Measurements from ENCODE around the gene SPACA4.
A peak's percentile ranks its signal among the peaks of the same experiment; 100 is the strongest.

SPACA4 gene

DNA sequence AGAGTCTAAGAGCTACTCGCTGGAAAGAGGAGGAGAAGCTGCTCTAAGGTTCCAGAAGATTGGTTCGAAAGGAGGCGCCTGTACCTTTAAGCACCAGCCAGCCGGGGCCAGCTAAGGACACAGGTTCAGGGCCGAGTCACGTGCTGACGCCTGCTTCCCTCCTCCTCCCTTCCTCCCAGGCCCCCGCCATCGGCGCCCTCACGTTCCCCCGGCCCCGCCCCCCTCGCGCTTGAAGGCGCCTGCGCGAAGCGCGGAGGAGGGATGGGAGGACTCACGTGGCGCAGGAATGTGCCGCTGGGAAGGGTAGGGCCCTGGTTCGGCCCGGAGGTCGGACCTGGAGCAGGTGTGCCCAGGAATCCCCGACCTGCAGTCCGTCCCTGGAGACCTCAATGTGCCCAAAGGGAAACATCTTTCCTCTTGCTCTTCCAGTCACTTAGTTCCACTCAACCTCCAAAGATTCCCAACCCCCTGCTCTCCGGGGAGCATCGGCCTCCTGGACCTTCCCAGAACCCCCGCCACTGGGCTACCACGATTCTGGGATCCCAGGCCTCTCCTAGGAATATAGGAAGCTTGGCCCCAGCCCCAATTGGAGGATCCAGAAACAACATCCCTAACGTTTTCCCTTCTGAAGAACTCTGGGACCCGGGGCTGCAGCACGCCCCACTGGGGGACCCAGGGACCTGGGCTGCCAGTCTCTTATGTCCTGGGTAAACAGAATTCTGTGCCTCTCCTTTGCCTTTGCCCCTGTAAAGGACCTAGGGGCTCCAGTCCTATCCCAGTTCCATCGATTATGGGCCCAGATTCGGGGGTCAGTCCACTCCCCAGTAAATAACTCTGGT lies 28.1 kb downstream of the SPACA4 start:
- DNase-seq (ENCODE audit: low read depth), result no peak

DNA sequence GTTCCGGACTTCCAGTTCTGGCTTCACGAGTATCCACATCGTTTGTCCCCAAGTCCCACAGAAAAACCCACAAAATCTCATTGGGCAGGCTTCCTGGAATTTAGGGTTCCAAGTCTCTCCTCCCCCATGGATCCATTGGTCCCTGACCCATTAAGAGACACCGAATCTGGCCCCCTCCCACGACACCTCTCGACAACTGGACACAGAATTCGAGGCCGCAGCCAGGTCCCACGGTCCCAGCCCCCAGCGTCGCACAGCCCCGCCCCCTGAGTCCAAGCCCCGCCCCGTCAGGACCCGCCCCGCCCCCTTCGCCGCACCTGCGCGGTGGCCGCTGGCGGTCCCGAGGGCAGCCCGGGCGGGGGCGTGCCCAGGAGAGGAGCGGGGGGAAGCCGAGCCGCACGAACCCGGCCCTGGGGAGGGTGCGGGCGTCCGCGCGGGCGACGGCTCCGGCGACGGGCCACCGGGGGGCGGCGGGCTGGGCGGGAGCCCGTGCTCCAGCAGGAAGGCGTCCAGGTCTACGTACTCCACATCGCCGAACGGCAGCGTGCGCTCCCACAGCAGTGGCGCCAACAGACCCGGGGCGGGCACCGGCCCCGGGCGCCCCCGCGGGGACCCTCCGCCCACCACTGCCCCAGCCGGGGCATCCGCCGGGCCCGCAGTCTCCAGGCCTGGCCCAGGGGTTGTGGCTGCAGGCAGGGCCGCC lies 28.9 kb downstream of the SPACA4 start:
- no peak for DNase-seq (ENCODE audit: low read depth)

DNA sequence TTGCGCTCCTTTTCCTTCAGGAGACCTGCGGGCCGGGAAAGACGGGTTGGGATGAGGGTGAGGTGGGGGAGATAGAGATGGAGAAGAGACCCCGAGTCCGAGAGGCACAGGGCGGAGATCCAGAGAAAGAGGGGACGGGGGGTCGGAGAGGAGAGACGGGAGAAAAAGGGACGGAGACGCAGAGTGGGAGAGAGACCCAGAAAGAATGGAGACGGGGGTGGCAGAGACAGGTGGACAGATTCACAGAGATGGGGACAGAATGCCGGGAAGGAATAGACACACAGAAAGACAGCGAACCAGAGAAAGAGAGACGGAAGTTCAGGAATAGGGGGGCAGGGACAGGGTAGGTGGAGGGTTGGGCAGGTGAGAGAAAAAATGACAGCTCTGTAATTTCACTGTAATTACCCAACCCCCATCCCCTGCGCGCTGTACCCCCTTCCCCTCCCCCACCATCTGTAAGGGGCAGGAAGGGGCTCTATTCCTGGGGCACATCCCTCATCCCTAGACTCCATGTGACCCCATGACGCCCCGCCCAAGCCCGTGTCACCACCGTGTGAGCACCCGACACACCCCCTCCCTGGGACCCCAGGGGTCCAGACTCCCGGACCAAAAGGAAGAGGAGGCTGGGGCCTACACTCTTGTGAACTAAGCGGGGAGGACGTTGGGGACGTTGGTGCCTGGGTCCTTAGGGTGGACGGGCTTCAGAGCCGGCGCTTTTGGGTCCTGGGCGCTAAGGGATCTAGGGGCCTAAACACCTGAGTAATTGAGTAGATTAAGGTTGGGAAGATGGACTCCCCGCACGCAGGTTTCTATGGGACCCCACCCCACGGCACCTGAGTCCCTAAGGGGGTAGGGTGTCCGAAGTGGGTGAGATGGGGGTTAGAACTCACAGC lies 29.7 kb downstream of the SPACA4 start:
- DNase-seq (ENCODE audit: low read depth), result no peak

DNA sequence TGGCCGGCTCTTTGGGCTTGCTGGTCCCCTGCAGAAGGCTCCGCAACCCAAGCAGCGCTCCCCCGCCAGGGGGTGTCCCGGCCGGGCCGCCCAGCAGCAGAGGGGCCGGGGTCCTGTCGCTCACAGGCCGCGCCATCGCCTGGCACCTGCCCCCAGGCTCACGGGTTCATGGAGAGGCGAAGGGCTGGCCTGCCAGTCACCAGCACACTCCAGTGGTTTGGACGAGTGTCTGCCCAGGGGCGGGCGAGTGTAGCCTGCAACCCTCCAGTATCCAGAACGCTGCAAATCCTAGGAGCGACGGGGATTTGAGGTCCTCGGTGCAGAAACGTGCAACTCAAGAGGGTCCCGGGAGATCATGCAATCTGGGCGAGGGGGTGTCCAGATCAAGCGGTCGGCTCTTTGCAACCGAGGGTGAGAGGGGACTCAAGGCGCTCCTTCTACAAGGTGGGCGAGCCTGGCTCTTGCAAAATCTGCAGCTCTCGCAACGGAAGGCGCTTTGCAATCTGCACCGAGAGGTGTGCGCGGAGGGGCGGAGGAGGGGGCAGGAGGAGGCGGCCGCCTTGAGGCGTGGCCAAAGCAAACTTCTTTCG lies 30.4 kb downstream of the SPACA4 start, which contains the start of gene DBP:
Gene DBP (minus strand): TSS at position 521 of the 590 bp plus-strand sequence. CDS start 385 bp downstream, at position 136.
- no peak for DNase-seq (ENCODE audit: low read depth)

DNA sequence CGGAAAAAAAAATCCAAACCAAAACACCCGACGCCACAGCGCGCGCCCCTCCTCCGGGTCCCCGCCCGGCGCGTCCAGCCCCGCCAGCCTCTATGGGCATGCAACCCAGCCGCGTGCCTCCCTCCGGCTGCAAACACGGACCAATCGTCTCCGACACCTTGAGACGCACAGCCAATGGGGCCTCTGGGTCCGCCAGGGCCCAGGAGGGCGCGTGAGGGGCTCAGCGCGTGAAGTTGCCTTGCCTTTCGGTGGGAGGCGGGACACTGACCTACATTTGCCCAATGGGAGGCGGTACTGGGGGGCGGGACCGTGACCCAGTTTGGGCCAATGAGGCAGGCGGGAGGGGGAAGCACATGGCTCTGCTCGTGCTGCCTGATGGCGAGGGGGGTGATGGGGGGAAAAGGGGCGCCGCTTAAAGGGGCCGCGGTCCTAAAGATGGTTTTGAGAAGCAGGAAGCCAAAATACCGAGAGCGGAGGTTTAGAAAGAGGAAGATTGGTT lies 31.0 kb downstream of the SPACA4 start:
- no peak for DNase-seq (ENCODE audit: low read depth)

DNA sequence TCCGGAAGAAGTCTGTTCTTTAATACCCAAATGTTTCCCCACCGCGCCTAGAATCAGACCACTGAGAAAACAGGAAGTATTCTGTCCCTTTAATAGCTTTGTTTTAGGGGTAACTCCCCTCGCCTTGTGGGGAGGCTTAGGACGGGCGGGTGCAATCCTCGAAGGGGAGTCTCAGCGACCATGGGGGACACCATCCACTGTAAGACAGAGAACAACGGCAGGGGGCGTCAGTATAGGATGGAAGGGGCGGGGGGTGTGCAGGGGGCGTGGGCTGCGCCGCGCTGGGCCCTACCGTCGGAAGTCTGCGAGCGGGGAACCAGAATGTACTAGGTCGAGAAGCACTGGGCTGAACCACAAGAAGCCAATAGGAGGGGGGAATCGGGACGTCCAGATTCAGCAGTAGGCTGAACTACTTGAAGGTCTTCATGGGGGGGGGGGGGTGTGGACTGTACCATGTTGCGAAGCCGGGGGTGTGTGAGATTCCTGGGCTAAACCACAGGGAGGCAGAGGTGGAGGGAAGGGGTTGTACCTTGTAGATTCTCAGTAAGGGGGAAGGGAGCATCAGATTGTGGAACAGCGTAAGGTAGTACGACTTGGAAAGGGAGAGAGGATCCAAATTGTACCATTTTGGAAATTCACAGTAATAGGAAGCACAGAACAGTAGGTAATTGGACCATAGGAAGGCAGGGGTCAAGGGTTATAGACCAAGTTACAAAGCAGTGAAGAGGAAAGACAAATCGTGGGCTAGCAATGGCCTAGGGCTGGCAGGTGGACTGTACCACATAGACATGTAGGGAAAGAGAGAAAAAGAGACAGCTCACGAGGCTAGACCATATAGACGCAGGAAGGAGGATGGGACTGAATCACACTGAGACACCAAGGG lies 31.6 kb downstream of the SPACA4 start:
- no peak for DNase-seq (ENCODE audit: low read depth)

DNA sequence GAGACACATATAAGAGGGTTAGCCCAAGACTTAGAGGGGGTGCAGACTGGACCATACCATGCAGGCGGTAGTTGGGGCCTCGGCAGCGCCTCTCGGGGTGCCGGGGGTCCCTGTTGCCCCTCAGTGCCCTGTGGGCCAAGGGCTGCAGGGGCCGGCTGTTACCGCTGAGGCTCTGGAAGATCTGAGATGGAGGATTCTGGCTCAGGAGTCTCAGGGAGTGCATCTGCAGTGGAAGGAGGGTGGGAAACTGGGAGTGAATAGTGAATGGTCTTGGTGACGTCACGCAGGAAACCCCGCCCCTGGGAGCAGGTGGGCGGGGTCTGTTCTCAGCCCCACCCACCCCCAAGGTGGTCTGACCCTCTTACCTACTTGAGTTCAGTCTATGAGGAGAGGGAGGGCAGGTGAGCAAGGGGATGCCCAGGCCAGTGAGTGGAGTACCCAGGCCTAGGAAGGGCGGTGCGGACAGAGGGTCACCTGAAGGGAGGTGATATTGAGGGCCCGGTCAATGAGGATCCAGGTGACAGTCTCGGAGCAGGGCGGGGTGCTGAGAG lies 32.4 kb downstream of the SPACA4 start:
- no peak for DNase-seq (ENCODE audit: low read depth)

DNA sequence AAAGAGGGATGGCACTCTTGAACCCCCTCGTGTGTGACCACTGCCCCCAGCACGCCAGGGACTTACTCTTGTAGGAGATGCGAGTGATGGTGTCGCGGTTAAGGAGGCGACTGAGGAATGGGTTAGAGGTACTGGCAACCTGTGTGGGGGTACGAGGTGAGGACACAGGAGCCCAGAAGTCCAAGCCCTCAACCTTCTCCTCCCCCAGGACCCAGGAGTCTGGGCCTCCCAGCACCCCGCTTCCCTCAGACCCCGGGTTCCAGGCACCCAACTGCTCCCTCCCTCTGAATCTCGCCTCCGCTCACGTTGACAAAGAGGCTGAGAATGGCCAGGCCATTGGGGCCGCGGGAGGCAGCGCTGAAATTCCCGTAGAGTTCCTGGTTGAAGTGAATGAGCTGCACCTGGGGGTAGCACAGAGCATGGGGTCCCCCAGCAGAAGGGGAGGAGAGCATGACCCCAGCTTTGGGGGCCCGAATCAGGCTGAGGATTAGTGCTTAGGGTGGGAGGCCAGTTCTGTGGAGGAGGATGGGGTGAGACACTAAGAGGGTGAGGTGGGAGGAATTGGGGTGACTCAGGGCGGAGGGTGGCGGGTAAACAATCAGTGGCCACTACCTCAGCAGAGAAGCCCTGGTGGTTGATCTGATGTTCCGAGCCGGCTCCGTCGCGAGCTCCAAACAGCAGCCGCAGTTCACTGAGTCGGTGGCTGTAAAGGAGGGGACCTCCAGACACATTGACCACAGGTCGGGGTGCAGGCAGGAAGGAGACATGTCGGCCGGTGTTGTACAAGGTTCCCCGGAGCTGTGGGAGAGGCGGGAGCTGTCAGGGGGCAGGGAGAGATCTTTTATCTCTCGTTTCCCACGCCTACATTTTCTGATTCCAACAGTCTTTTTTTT lies 33.2 kb downstream of the SPACA4 start:
- no peak for DNase-seq (ENCODE audit: low read depth)

DNA sequence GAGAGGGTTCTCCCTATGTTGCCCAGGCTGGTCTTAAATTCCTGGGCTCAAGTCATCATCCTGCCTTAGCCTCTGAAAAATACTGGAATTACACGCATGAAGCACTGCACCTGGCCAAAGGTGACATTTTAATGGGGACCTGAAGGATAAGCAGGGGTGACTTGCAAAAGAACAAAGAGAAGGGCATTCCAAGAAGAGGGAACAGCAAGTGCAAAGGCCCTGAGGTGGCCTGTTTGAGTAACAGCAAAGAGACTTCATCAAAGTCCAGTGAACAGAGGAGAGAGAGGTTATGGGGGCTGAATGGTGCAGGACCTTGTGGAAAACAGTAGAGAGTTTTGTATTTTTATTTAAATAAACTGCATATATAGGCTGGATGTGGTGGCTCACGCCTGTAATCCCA lies 35.3 kb downstream of the SPACA4 start:
- DNase-seq (ENCODE audit: low read depth), result no peak

DNA sequence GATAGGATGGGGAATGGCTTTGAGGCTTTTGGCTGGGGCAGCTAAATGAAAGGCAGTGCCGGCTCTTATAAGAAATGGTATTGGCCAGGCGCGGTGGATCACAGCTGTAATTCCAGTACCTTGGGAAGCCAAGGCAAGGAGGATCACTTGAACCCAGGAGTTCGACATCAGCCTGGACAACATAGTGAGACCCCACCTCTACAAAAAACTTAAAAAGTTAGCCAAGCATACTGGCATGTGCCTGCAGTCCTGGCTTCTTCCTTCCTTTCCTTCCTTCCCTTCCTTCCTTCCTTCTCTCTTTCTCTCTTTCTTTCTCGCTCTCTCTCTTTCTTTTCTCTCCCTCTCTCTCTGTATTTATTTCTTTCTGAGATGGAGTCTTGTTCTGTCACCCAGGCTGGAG lies 36.3 kb downstream of the SPACA4 start:
- no peak for DNase-seq (ENCODE audit: low read depth)

DNA sequence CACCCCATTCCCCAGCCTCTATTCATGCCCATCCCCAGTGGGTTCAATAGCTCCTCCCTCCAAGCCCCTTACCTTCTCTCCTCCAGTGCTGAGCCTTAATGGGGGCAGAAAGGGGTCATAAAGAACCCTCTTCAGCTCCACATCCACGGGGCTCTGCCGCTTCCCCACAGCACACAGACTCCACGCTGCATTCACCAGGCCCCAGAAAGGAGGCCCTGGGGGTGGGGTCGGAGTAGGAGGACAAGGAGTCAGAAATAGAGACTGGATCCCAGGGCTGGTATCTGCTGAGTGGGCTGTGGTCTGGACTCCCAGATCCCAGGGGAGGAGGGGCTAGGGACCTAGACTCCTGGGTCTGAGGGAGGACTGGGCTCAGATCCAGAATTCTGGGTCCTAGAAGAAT lies 37.8 kb downstream of the SPACA4 start:
- no peak for DNase-seq (ENCODE audit: low read depth)

DNA sequence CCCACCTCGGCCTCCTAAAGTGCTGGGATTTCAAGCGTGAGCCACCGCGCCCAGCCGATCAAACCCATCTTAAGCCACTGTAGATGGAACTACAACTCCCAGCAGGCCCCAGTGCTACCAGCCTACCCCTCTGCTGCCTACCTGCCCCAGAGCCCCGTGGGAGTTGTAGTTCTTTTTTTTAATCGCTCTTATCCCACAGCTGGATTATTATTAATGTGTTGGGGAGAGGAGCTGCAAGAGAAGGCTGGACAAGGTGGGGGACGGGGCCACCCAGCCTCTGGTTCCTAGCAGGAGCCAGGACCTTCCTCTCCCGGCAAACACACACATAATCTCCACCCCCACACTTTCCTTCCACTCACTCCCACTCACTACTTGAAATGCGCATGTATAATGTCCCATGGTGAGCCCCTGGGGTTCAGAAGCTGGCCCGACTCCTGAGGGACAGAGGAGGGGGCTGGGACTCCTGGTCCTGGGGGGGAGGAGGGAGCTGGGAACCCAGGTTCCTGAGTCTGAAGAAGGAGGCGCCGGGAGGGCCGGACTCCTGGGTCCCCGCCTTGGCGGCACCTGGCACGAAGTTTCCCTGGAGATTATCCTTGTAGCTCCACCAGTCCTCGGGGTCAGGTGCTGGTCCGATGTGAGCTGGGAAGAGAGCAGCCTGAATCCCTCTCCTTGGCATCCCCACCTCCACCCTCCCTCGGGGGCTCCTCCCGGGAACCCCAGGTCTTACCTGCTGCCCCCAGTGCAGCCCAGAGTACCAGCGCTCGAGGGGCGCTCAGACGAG lies 38.5 kb downstream of the SPACA4 start:
- DNase-seq (ENCODE audit: low read depth), result no peak

DNA sequence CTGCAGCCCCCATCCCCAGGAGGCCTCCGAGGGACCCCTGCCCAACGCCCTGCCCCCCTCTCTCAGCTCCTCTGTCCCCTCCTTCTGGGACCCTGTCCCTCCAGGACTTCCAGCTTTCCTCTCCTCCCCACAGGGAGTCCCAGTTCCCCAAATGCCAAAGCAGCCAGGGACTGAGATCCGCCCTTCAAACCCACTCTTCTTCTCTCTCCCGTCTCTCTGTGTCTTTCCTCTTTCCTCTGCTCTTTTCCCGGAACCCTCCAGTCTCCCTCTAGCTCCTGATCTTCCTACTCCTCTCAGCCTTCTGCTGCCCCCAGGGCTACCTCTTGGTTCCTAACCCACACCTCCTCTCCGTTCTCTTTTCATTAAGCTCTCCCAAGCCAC lies 39.1 kb downstream of the SPACA4 start:
- no peak for DNase-seq (ENCODE audit: low read depth)

DNA sequence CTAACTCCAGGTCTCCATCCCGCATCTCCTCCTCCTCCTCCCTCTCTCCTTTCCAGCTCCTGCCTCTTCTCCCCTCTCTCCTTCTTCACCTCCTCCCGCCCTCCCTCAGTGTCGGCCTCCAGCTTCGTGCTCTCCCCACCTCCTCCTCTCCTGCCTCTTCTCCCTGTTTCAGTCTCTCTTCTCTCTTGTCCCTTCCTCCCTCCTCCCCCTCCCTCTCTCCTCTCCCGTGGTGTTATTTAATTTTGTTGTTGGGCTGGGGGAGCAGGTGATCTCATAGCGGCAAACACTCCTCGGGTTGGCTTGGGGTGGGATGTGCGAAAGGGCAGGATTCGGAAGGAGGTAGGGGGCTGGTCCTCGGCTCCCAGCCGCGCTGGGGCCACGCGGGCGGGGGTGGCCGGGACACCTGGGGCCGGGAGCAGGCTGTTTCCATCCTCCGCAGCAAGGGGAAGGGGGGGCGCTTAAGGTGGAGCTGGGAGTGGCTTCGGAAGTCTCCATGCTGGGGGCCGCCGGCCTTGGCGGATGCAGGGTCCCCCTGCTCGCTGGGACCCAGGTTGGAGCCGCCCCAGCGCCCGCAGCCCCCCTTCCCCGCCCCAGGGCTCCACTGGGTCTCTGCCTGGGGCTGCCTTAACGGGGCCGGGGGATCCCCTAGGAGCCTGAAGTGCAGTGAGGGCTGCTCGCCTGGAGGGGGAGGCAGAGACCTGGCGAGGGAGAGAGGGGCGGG lies 39.6 kb downstream of the SPACA4 start, which contains the start of gene CA11:
Gene CA11 (minus strand): TSS at position 187 of the 721 bp plus-strand sequence. CDS start 555 bp downstream, outside the sequence.
- peak; percentile 26 for DNase-seq (ENCODE audit: low read depth)

DNA sequence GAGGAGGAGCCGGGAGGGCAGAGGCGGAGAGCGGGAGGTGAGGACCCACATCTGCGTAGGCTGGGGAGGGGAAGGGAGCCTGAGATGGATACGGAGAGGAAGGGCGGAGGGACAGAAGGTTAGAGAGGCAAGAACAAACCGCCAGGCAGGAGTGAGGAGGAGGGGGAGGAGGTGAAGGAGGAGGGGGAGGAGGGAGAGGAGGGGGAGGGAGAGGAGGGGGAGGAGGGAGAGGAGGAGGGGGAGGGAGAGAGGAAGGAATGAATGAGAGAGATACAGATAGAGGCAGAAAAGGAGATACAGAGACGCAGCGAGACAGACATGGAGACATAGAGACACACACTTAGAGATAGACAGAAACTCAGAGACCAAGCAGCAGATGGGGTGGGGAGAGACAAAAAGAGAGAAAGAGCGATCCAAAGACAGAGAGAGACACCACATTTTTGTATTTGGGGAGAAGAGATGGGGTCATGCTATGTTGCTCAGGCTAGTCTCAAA lies 40.2 kb downstream of the SPACA4 start:
- no peak for DNase-seq (ENCODE audit: low read depth)

DNA sequence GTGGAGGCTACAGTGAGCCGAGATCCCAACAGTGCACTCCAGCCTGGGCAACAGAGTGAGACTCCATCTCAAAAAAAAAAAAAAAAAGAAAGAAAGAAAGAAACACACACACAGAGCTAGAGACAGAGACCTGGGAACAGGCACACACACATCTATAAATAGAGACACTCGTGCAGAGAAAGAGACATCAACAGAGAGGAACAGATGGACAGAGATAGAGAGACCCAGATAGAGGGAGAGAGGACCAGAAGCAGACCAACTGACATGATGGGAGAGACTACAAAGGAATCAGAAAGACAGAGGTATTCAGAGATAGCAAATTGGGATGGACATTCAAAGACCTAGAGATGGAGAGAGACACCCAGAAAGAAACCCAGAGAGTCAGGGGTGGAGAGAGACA lies 41.6 kb downstream of the SPACA4 start:
- DNase-seq (ENCODE audit: low read depth), result no peak

DNA sequence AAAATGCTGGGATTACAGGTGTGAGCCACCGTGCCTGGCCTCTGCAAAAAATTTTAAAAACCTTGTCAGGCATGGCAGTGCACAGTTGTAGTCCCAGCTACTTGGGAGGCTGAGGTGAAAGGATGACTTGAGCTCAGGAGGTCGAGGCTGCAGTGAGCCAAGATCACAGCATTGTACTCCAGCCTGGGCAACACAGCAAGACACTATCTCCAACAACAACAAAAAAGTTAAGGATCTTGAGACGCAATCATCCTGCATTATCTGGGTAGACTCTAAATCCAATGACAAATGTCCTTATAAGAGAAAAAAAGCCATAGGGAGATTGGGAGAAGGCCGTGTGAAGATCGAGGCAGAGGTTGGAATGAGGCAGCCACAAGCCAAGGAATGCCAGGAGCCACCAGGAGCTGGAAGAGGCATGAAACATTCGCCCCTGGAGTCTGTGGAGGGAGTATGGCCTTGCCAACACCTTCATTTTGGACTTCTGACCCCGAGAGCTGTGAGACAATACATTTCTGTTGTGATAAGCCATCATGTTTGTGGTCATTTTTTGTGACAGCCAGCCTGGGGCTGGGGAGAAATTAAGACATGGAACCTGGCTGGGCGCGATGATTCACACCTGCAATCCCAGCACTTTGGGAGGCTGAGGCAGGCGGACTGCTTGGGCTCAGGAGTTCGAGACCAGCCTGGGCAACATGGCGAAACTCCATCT lies 44.6 kb downstream of the SPACA4 start:
- DNase-seq (ENCODE audit: low read depth), result no peak
